Mesenchymal stem cell (in vitro differentiated cells and primary cell): ENCODE data around the gene APOLD1.

Source experiments
- DNase-seq: peaks from one replicate; pipeline ENCODE4 v3.0.0-alpha.2; 2013
- H2AFZ ChIP-seq: one replicate; pipeline ENCODE4 v1.6.1; 2013; ENCODE audit warnings: low read depth, mild to moderate bottlenecking, control low read depth, inconsistent platforms, low read length, moderate library complexity
- H2AK5ac ChIP-seq: 2 replicates; pipeline ENCODE4 v1.6.1; 2013; ENCODE audit warnings: low read length, moderate library complexity, mild to moderate bottlenecking, inconsistent platforms; ENCODE audit not compliant: severe bottlenecking
- H2BK120ac ChIP-seq: one replicate; pipeline ENCODE4 v1.6.1; 2013; ENCODE audit warnings: low read depth, mild to moderate bottlenecking, inconsistent platforms, low read length, moderate library complexity
- H2BK12ac ChIP-seq, 2 experiments: one replicate each; pipeline ENCODE4 v1.6.1; 2013; ENCODE audit warnings: inconsistent platforms in 2 of 2, low read length in 2 of 2, mild to moderate bottlenecking in 2 of 2, moderate library complexity in 2 of 2, control low read depth in 1 of 2
- H2BK15ac ChIP-seq: one replicate; pipeline ENCODE4 v1.6.1; 2013; ENCODE audit warnings: mild to moderate bottlenecking, low read depth, inconsistent platforms; ENCODE audit not compliant: poor library complexity, severe bottlenecking
- H2BK5ac ChIP-seq: 2 replicates; pipeline ENCODE4 v1.6.1; 2013; ENCODE audit warnings: low read depth, mild to moderate bottlenecking, low read length, control low read depth, inconsistent platforms; ENCODE audit not compliant: poor library complexity, severe bottlenecking
- H3K14ac ChIP-seq, 2 experiments: one replicate each; pipeline ENCODE4 v1.6.1; 2013; ENCODE audit warnings: inconsistent platforms in 2 of 2, low read length in 2 of 2, control low read depth in 1 of 2, mild to moderate bottlenecking in 1 of 2, moderate library complexity in 1 of 2
- H3K18ac ChIP-seq, 2 experiments: one replicate each; pipeline ENCODE4 v1.6.1; 2013; ENCODE audit warnings: inconsistent platforms in 2 of 2, low read length in 2 of 2, control low read depth in 1 of 2, low read depth in 1 of 2, mild to moderate bottlenecking in 1 of 2
- H3K23ac ChIP-seq, 2 experiments: one replicate each; pipeline ENCODE4 v1.6.1; 2013; ENCODE audit warnings: inconsistent platforms in 2 of 2, low read length in 2 of 2, mild to moderate bottlenecking in 2 of 2, moderate library complexity in 2 of 2, control low read depth in 1 of 2
- H3K27ac ChIP-seq: 2 replicates; pipeline ENCODE4 v1.5.1; 2013; ENCODE audit warnings: mild to moderate bottlenecking, moderate library complexity, low read length, control low read depth, inconsistent platforms; ENCODE audit not compliant: poor library complexity, severe bottlenecking
- H3K27me3 ChIP-seq, 2 experiments: 2 replicates each; pipeline versions ENCODE4 v1.6.1 to v1.7.0; 2013; ENCODE audit warnings: low read length in 2 of 2, mild to moderate bottlenecking in 2 of 2, moderate library complexity in 2 of 2, control low read depth in 1 of 2, inconsistent platforms in 1 of 2; ENCODE audit not compliant: control insufficient read depth in 1 of 2, insufficient read depth in 1 of 2
- H3K36me3 ChIP-seq, 2 experiments: 2 replicates each; pipeline versions ENCODE4 v1.6.1 to v1.7.0; 2013; ENCODE audit warnings: low read length in 2 of 2, control low read depth in 1 of 2, inconsistent platforms in 1 of 2, low read depth in 1 of 2, mild to moderate bottlenecking in 1 of 2; ENCODE audit not compliant: insufficient read depth in 2 of 2, control insufficient read depth in 1 of 2
- H3K4ac ChIP-seq, 2 experiments: one replicate each; pipeline ENCODE4 v1.6.1; 2013; ENCODE audit warnings: inconsistent platforms in 2 of 2, low read length in 2 of 2, mild to moderate bottlenecking in 2 of 2, moderate library complexity in 2 of 2, control low read depth in 1 of 2, low read depth in 1 of 2
- H3K4me1 ChIP-seq: 2 replicates; pipeline ENCODE4 v1.6.1; 2013; ENCODE audit warnings: low read depth, low read length, control low read depth; ENCODE audit not compliant: control insufficient read depth, insufficient read depth
- H3K4me2 ChIP-seq: 2 replicates; pipeline ENCODE4 v1.6.1; 2013; ENCODE audit warnings: low read length, mild to moderate bottlenecking, inconsistent platforms; ENCODE audit not compliant: poor library complexity, severe bottlenecking
- H3K4me3 ChIP-seq, 2 experiments: 2 replicates each; pipeline versions ENCODE4 v1.5.1 to v1.7.0; 2013; ENCODE audit warnings: low read length in 2 of 2, mild to moderate bottlenecking in 2 of 2, control low read depth in 1 of 2, low read depth in 1 of 2; ENCODE audit not compliant: insufficient read depth in 1 of 2
- H3K79me1 ChIP-seq: replicated peaks from 2 replicates; pipeline ENCODE4 v1.6.1; 2013; ENCODE audit warnings: mild to moderate bottlenecking, control low read depth, low read length, inconsistent platforms; ENCODE audit not compliant: poor library complexity, severe bottlenecking
- H3K9ac ChIP-seq: 2 replicates; pipeline ENCODE4 v1.7.0; 2013; ENCODE audit warnings: mild to moderate bottlenecking, low read length, moderate library complexity
- H3K9me3 ChIP-seq: 2 replicates; pipeline ENCODE4 v1.7.0; 2013; ENCODE audit warnings: mild to moderate bottlenecking, low read length; ENCODE audit not compliant: control insufficient read depth
- H4K8ac ChIP-seq: one replicate; pipeline ENCODE4 v1.6.1; 2013; ENCODE audit warnings: inconsistent platforms, mild to moderate bottlenecking, low read length, moderate library complexity
- H4K91ac ChIP-seq: one replicate; pipeline ENCODE4 v1.6.1; 2013; ENCODE audit warnings: mild to moderate bottlenecking, low read length, inconsistent platforms
- WGBS: methylation state at CpG from one replicate; pipeline ENCODE4 v1.1.7; 2013; ENCODE audit warnings: mixed read lengths; 5-methylcytosine and 5-hydroxymethylcytosine counted together

Gene APOLD1

DNA sequence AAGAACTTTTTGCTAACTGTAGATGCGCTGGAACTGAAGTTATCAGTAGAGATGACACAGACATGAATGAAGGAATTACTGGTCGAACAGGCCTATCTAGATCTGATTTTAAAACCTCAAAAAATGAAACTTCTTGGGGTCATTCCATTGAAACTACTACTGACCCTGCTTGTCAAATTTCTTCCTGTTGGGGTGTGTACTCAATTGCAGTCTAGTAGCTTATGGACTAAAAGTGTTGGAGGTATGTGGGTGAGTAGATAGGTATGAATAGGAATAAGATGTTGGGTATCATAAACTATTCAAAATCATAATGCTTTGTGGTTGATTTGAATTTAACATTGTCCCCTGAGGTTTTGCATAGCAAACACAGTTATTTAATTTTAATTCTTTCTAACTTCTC, 9.2 kb downstream of the APOLD1 start:
- WGBS: 94% methylated on average over 2 of the region's 2 CpGs
- H3K4me2 ChIP-seq: no peak overlapping the region

GRCh38 chr12:12796171-12796570, 10.7 kb downstream of the APOLD1 start:
- Histone ChIP-seq H3K27ac (no peak overlapping the region), H2AFZ (no peak overlapping the region), H2AK5ac (no peak overlapping the region), H3K14ac (no peak overlapping the region), H2BK5ac (no peak overlapping the region), H2BK15ac (no peak overlapping the region), H3K36me3 (no peaks in the 10 kb centered on the region), H4K8ac (no peak overlapping the region), H3K4ac (no peak overlapping the region), H3K4me1 (no peaks in the 10 kb centered on the region), H3K4me3 (no peak overlapping the region), H3K23ac (no peak overlapping the region), H3K9ac (no peak overlapping the region), H3K4me2 (no peak overlapping the region), H3K9me3 (no peaks in the 10 kb centered on the region), H3K18ac (no peak overlapping the region), H2BK12ac (no peak overlapping the region), H3K79me1 (no peaks in the 10 kb centered on the region), H4K91ac (no peak overlapping the region), H2BK120ac (no peak overlapping the region), H3K27me3 (no peaks in the 10 kb centered on the region)
- WGBS: 76% methylated on average over 3 of the region's 3 CpGs
- no peak for DNase-seq

More for the DNA sequence above, 9.2 kb downstream of the APOLD1 start:
- no peak overlapping the region for H3K9ac ChIP-seq
- H2BK15ac ChIP-seq: no peak overlapping the region
- no peak overlapping the region for H2BK120ac ChIP-seq
- no peak overlapping the region for H2BK12ac ChIP-seq
- no peak overlapping the region for H4K91ac ChIP-seq
- no peaks in the 10 kb centered on the region for H3K4me1 ChIP-seq
- H3K4ac ChIP-seq: no peak overlapping the region
- no peak overlapping the region for H2AK5ac ChIP-seq
- H3K27ac ChIP-seq: no peak overlapping the region
- H4K8ac ChIP-seq: no peak overlapping the region
- H2AFZ ChIP-seq: no peak overlapping the region
- no peak overlapping the region for H2BK5ac ChIP-seq
- no peak overlapping the region for H3K18ac ChIP-seq
- DNase-seq: no peak
- no peaks in the 10 kb centered on the region for H3K27me3 ChIP-seq
- H3K14ac ChIP-seq: no peak overlapping the region
- no peak overlapping the region for H3K23ac ChIP-seq
- no peaks in the 10 kb centered on the region for H3K9me3 ChIP-seq
- no peaks in the 10 kb centered on the region for H3K36me3 ChIP-seq
- no peak overlapping the region for H3K4me3 ChIP-seq
- H3K79me1 ChIP-seq: no peaks in the 10 kb centered on the region

GRCh38 chr12:12796928-12797793, 11.7 kb downstream of the APOLD1 start:
- no peaks in the 10 kb centered on the region for H3K9me3 ChIP-seq
- H3K27me3 ChIP-seq: no peaks in the 10 kb centered on the region
- H4K8ac ChIP-seq: no peak overlapping the region
- no peaks in the 10 kb centered on the region for H3K36me3 ChIP-seq
- no peak overlapping the region for H2BK12ac ChIP-seq
- H3K23ac ChIP-seq: no peak overlapping the region
- H3K79me1 ChIP-seq: no peaks in the 10 kb centered on the region
- H2BK120ac ChIP-seq: no peak overlapping the region
- no peak overlapping the region for H2AK5ac ChIP-seq
- no peak overlapping the region for H2BK15ac ChIP-seq
- H4K91ac ChIP-seq: no peak overlapping the region
- no peak overlapping the region for H3K14ac ChIP-seq
- no peak for DNase-seq
- H3K9ac ChIP-seq: no peak overlapping the region
- no peak overlapping the region for H3K4me2 ChIP-seq
- H3K4me1 ChIP-seq: no peaks in the 10 kb centered on the region
- H3K27ac ChIP-seq: no peak overlapping the region
- H2AFZ ChIP-seq: no peak overlapping the region
- no peak overlapping the region for H2BK5ac ChIP-seq
- no peak overlapping the region for H3K18ac ChIP-seq
- 87% methylated on average over 7 of the region's 9 CpGs for WGBS
- no peak overlapping the region for H3K4me3 ChIP-seq
- H3K4ac ChIP-seq: no peak overlapping the region

GRCh38 chr12:12797794-12798152, 12.3 kb downstream of the APOLD1 start:
- no peaks in the 10 kb centered on the region for H3K36me3 ChIP-seq
- no peak for DNase-seq

More at GRCh38 chr12:12797794-12798152, 12.3 kb downstream of the APOLD1 start:
- Histone ChIP-seq H2BK15ac (no peak overlapping the region), H3K4me1 (no peaks in the 10 kb centered on the region), H3K27ac (no peak overlapping the region), H3K4me3 (no peak overlapping the region), H2AFZ (no peak overlapping the region), H2BK120ac (no peak overlapping the region), H4K8ac (no peak overlapping the region), H3K27me3 (no peaks in the 10 kb centered on the region), H3K9ac (no peak overlapping the region), H3K79me1 (no peaks in the 10 kb centered on the region), H3K23ac (no peak overlapping the region), H3K14ac (no peak overlapping the region), H2AK5ac (no peak overlapping the region), H3K18ac (no peak overlapping the region), H3K4ac (no peak overlapping the region), H2BK12ac (no peak overlapping the region), H4K91ac (no peak overlapping the region), H3K9me3 (no peaks in the 10 kb centered on the region), H2BK5ac (no peak overlapping the region), H3K4me2 (no peak overlapping the region)
- WGBS: 80% methylated on average over 3 of the region's 3 CpGs
